Measurements from ENCODE around the gene GSTM3. TPM values are rescaled to one million over a fixed set of nuclear protein-coding genes. Genes with fewer than 3 reads are reported as not detected.

GSTM3 gene
- polyA plus RNA-seq, 1 donor (not counting 4 experiments of a cell fraction or from before 2014, with no cell fraction given): 113 TPM

GRCh38 chr1:109785446-109786111 is 44.7 kb upstream of the GSTM3 start:
- Histone ChIP-seq H3K27ac (ENCODE audit: control insufficient read depth, insufficient read depth, low read length) (no peak overlapping the region), H3K9me1 (ENCODE audit: control insufficient read depth, extremely low read depth, insufficient read depth, low read length) (no peaks in the 10 kb centered on the region), H3K4me3 (ENCODE audit: control insufficient read depth in 2 of 3, extremely low read depth in 1 of 3, insufficient read depth in 2 of 3, low read depth in 1 of 3, low read length in 3 of 3) (no peak overlapping the region), H3K4me1 (ENCODE audit: control insufficient read depth, extremely low read depth, insufficient read depth, low read length) (peaks cover 25% of the 10 kb centered on the region), H4K20me1 (ENCODE audit: control insufficient read depth, extremely low read depth, insufficient read depth, low read length) (no peaks in the 10 kb centered on the region), H2AFZ (ENCODE audit: control insufficient read depth, low read length) (no peak overlapping the region), H3K27me3 (ENCODE audit: control insufficient read depth, extremely low read depth, insufficient read depth, low read length) (no peaks in the 10 kb centered on the region), H3K9ac (ENCODE audit: control insufficient read depth, extremely low read depth, insufficient read depth, low read length) (no peak overlapping the region), H3K36me3 (ENCODE audit: control insufficient read depth in 2 of 2, extremely low read depth in 1 of 2, insufficient read depth in 2 of 2, low read length in 2 of 2) (no peaks in the 10 kb centered on the region), H3K4me2 (ENCODE audit: control insufficient read depth, extremely low read depth, insufficient read depth, low read depth, low read length) (no peak overlapping the region), H3K9me3 (ENCODE audit: control insufficient read depth, low read depth, low read length) (no peaks in the 10 kb centered on the region), H3K79me2 (ENCODE audit: control insufficient read depth, insufficient read depth, low read length) (no peaks in the 10 kb centered on the region)
- FAIRE-seq: no peak
- dilution Hi-C loops (cut with MboI; ENCODE audit: extremely low pct_ligation_motif_present, low sequenced_read_pairs): no loop called here
- no peak for DNase-seq (ENCODE audit: low read depth, low spot score)
- no peak for TF ChIP-seq EZH2 (IDR thresholded peaks at IDR 0.05; ENCODE audit: low read length)
- TF ChIP-seq, protein P1, sequence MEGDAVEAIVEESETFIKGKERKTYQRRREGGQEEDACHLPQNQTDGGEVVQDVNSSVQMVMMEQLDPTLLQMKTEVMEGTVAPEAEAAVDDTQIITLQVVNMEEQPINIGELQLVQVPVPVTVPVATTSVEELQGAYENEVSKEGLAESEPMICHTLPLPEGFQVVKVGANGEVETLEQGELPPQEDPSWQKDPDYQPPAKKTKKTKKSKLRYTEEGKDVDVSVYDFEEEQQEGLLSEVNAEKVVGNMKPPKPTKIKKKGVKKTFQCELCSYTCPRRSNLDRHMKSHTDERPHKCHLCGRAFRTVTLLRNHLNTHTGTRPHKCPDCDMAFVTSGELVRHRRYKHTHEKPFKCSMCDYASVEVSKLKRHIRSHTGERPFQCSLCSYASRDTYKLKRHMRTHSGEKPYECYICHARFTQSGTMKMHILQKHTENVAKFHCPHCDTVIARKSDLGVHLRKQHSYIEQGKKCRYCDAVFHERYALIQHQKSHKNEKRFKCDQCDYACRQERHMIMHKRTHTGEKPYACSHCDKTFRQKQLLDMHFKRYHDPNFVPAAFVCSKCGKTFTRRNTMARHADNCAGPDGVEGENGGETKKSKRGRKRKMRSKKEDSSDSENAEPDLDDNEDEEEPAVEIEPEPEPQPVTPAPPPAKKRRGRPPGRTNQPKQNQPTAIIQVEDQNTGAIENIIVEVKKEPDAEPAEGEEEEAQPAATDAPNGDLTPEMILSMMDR (optimal IDR thresholded peaks at IDR 0.05 in 1 of 3, IDR thresholded peaks at IDR 0.05 in 1 of 3, conservative IDR thresholded peaks at IDR 0.05 in 1 of 3; ENCODE audit: extremely low read depth in 1 of 3, insufficient read depth in 2 of 3, low read length in 3 of 3): no peak

- TF ChIP-seq, protein P1 (optimal IDR thresholded peaks at IDR 0.05 in 1 of 3, IDR thresholded peaks at IDR 0.05 in 1 of 3, conservative IDR thresholded peaks at IDR 0.05 in 1 of 3; ENCODE audit: extremely low read depth in 1 of 3, insufficient read depth in 2 of 3, low read length in 3 of 3): no peak
Observed at GRCh38 chr1:109784551-109785252, 43.9 kb upstream of the GSTM3 start.

More at GRCh38 chr1:109784551-109785252, 43.9 kb upstream of the GSTM3 start:
- no peak for FAIRE-seq
- H4K20me1 ChIP-seq (ENCODE audit: control insufficient read depth, extremely low read depth, insufficient read depth, low read length): no peaks in the 10 kb centered on the region
- no peaks in the 10 kb centered on the region for H3K27me3 ChIP-seq (ENCODE audit: control insufficient read depth, extremely low read depth, insufficient read depth, low read length)
- H3K27ac ChIP-seq (ENCODE audit: control insufficient read depth, insufficient read depth, low read length): no peak overlapping the region
- H3K36me3 ChIP-seq (ENCODE audit: control insufficient read depth in 2 of 2, extremely low read depth in 1 of 2, insufficient read depth in 2 of 2, low read length in 2 of 2): no peaks in the 10 kb centered on the region
- H3K4me1 ChIP-seq (ENCODE audit: control insufficient read depth, extremely low read depth, insufficient read depth, low read length): peaks cover 25% of the 10 kb centered on the region
- DNase-seq (ENCODE audit: low read depth, low spot score): no peak
- H3K9me3 ChIP-seq (ENCODE audit: control insufficient read depth, low read depth, low read length): no peaks in the 10 kb centered on the region
- H3K4me3 ChIP-seq (ENCODE audit: control insufficient read depth in 2 of 3, extremely low read depth in 1 of 3, insufficient read depth in 2 of 3, low read depth in 1 of 3, low read length in 3 of 3): no peak overlapping the region
- dilution Hi-C loops (cut with MboI; ENCODE audit: extremely low pct_ligation_motif_present, low sequenced_read_pairs): no loop called here
- no peaks in the 10 kb centered on the region for H3K79me2 ChIP-seq (ENCODE audit: control insufficient read depth, insufficient read depth, low read length)
- H3K9me1 ChIP-seq (ENCODE audit: control insufficient read depth, extremely low read depth, insufficient read depth, low read length): no peaks in the 10 kb centered on the region
- no peak overlapping the region for H2AFZ ChIP-seq (ENCODE audit: control insufficient read depth, low read length)
- H3K4me2 ChIP-seq (ENCODE audit: control insufficient read depth, extremely low read depth, insufficient read depth, low read depth, low read length): no peak overlapping the region
- no peak overlapping the region for H3K9ac ChIP-seq (ENCODE audit: control insufficient read depth, extremely low read depth, insufficient read depth, low read length)

Measured in keratinocyte (primary cell).